ENCODE measurements around the gene ITPR1. TPM values are rescaled to one million over a fixed set of nuclear protein-coding genes. Genes with fewer than 3 reads are reported as not detected.

ITPR1 gene
- polyA plus RNA-seq, 1 donor from 2014 or later, result 2.1 TPM

DNA sequence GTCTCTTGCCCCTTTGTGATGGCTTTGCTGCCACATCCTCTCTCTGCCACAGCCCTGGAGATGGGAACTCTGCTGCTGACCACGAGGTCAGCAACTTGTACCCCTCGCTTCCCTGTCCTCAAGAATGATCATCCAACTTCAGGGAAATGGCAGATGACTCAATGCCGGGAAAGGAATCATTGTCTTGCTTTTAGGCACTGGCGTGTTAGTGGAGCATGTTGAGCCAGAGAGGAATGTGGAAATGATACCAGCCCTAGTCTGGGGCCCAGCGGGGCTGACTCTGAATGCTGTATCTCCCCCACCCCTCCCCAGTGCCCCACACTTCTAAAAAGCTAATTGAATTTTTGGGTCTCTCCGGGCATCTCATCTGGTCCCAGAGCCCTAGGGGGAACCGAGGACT is 301.2 kb downstream of the ITPR1 start:
- H3F3A ChIP-seq (ENCODE audit: insufficient read depth, low read length, poor library complexity, severe bottlenecking), result no peaks in the 10 kb centered on the region
- no peaks in the 10 kb centered on the region for H3K36me3 ChIP-seq (ENCODE audit: insufficient read depth, low read length)
- TF ChIP-seq EP300 (conservative IDR thresholded peaks at IDR 0.05; ENCODE audit: poor library complexity, severe bottlenecking), result no peak
- no peak for TF ChIP-seq RAD21 (conservative IDR thresholded peaks at IDR 0.05)
- no peak for TF ChIP-seq SMC3 (conservative IDR thresholded peaks at IDR 0.05; ENCODE audit: poor library complexity)
- TF ChIP-seq CTCF (IDR thresholded peaks at IDR 0.05; ENCODE audit: poor library complexity, severe bottlenecking), result no peak
- no peak for TF ChIP-seq REST (IDR thresholded peaks at IDR 0.05; ENCODE audit: borderline replicate concordance)
- no peak for TF ChIP-seq TAF1 (IDR thresholded peaks at IDR 0.05; ENCODE audit: low read depth)
- TF ChIP-seq MXI1 (conservative IDR thresholded peaks at IDR 0.05; ENCODE audit: poor library complexity, severe bottlenecking), result no peak
- TF ChIP-seq POLR2AphosphoS5 (IDR thresholded peaks at IDR 0.05), result no peak
- no peak for TF ChIP-seq EZH2 (IDR thresholded peaks at IDR 0.05; ENCODE audit: borderline replicate concordance, insufficient read depth, low read length, poor library complexity, severe bottlenecking)
- no peaks in the 10 kb centered on the region for H3K27me3 ChIP-seq (ENCODE audit: insufficient read depth, low read depth, low read length)
- H3K9me2 ChIP-seq (ENCODE audit: insufficient read depth, low read length), result no peaks in the 10 kb centered on the region
- H3K4me3 ChIP-seq (ENCODE audit: low read length), result no peak overlapping the region
- H2AFZ ChIP-seq (ENCODE audit: low read depth, low read length), result no peak overlapping the region
- no peaks in the 10 kb centered on the region for H3K9me3 ChIP-seq (ENCODE audit: low read length)
- no peak overlapping the region for H3K9ac ChIP-seq (ENCODE audit: low read length)
- no peaks in the 10 kb centered on the region for H4K20me1 ChIP-seq (ENCODE audit: insufficient read depth)
- H3K79me2 ChIP-seq (replicated peaks; ENCODE audit: insufficient read depth, low read length), result no peaks in the 10 kb centered on the region
- H3K27ac ChIP-seq (ENCODE audit: low read length), result no peak overlapping the region
- no peak overlapping the region for H3K4me2 ChIP-seq (ENCODE audit: low read length)

DNA sequence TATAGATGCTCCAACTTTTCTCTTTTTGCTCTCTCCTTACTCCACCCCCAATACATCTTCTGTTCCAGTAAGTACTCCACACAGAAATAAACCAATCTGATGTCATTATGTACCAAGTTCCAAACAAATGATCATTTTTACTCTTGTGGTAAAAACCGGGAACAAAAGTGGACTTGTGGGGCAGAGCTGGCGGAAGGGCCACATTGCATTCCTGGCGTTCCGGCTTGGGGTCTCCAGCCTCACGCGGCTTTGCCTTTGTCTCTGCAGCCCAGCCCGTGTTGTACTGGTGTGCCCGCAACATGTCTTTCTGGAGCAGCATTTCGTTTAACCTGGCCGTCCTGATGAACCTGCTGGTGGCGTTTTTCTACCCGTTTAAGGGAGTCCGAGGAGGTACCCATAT is 301.6 kb downstream of the ITPR1 start:
- Histone ChIP-seq H3K79me2 (replicated peaks; ENCODE audit: insufficient read depth, low read length) (no peaks in the 10 kb centered on the region), H3K27me3 (ENCODE audit: insufficient read depth, low read depth, low read length) (no peaks in the 10 kb centered on the region), H2AFZ (ENCODE audit: low read depth, low read length) (no peak overlapping the region), H3F3A (ENCODE audit: insufficient read depth, low read length, poor library complexity, severe bottlenecking) (no peaks in the 10 kb centered on the region), H3K9me2 (ENCODE audit: insufficient read depth, low read length) (no peaks in the 10 kb centered on the region), H3K36me3 (ENCODE audit: insufficient read depth, low read length) (no peaks in the 10 kb centered on the region), H3K9me3 (ENCODE audit: low read length) (no peaks in the 10 kb centered on the region), H3K9ac (ENCODE audit: low read length) (no peak overlapping the region), H3K4me2 (ENCODE audit: low read length) (no peak overlapping the region), H4K20me1 (ENCODE audit: insufficient read depth) (no peaks in the 10 kb centered on the region), H3K4me3 (ENCODE audit: low read length) (no peak overlapping the region), H3K27ac (ENCODE audit: low read length) (no peak overlapping the region)
- TF ChIP-seq EP300 (conservative IDR thresholded peaks at IDR 0.05; ENCODE audit: poor library complexity, severe bottlenecking) (no peak), TAF1 (IDR thresholded peaks at IDR 0.05; ENCODE audit: low read depth) (no peak), SMC3 (conservative IDR thresholded peaks at IDR 0.05; ENCODE audit: poor library complexity) (no peak), EZH2 (IDR thresholded peaks at IDR 0.05; ENCODE audit: borderline replicate concordance, insufficient read depth, low read length, poor library complexity, severe bottlenecking) (no peak), RAD21 (conservative IDR thresholded peaks at IDR 0.05) (no peak), MXI1 (conservative IDR thresholded peaks at IDR 0.05; ENCODE audit: poor library complexity, severe bottlenecking) (no peak), CTCF (IDR thresholded peaks at IDR 0.05; ENCODE audit: poor library complexity, severe bottlenecking) (no peak), REST (IDR thresholded peaks at IDR 0.05; ENCODE audit: borderline replicate concordance) (no peak), POLR2AphosphoS5 (IDR thresholded peaks at IDR 0.05) (no peak)

All from neural cell (in vitro differentiated cells).